Right forelimb (tissue), 1 donor: ENCODE results near the gene RHOH.

Source experiments
- DNase-seq: peaks from one replicate; pipeline ENCODE4 v3.0.0-alpha.2; 2018

Gene RHOH

GRCh38 chr4:40240040-40240653 lies 43.3 kb downstream of the RHOH start:
- DNase-seq = no peak

DNA sequence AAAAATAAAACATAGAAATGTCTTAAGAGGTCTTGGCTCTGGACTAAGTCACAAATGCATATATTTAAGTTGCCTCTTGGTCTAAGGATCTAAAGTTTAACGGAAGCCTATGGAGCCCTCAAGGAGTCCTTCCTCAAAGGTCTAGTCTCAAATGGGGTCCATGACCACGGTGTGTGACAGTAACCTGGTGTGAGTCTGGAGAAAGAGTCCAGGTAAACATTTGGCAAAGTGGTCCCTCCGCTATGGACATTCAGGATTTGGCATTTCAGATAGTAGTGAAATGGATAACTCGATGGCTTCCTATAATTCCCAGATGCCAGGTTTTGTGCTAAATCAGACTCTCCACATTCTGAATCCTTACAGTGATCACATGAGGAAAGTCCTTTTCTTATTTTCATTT lies 44.2 kb downstream of the RHOH start:
- no peak for DNase-seq

- DNase-seq = no peak
Observed at GRCh38 chr4:40241941-40242340, 45.1 kb downstream of the RHOH start.

DNA sequence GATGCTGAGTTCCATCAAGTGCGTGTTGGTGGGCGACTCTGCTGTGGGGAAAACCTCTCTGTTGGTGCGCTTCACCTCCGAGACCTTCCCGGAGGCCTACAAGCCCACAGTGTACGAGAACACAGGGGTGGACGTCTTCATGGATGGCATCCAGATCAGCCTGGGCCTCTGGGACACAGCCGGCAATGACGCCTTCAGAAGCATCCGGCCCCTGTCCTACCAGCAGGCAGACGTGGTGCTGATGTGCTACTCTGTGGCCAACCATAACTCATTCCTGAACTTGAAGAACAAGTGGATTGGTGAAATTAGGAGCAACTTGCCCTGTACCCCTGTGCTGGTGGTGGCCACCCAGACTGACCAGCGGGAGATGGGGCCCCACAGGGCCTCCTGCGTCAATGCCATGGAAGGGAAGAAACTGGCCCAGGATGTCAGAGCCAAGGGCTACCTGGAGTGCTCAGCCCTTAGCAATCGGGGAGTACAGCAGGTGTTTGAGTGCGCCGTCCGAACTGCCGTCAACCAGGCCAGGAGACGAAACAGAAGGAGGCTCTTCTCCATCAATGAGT lies 46.6 kb downstream of the RHOH start:
- DNase-seq = no peak

GRCh38 chr4:40244606-40245005 lies 47.8 kb downstream of the RHOH start:
- no peak for DNase-seq

GRCh38 chr4:40245550-40245949 lies 48.7 kb downstream of the RHOH start:
- no peak for DNase-seq

DNA sequence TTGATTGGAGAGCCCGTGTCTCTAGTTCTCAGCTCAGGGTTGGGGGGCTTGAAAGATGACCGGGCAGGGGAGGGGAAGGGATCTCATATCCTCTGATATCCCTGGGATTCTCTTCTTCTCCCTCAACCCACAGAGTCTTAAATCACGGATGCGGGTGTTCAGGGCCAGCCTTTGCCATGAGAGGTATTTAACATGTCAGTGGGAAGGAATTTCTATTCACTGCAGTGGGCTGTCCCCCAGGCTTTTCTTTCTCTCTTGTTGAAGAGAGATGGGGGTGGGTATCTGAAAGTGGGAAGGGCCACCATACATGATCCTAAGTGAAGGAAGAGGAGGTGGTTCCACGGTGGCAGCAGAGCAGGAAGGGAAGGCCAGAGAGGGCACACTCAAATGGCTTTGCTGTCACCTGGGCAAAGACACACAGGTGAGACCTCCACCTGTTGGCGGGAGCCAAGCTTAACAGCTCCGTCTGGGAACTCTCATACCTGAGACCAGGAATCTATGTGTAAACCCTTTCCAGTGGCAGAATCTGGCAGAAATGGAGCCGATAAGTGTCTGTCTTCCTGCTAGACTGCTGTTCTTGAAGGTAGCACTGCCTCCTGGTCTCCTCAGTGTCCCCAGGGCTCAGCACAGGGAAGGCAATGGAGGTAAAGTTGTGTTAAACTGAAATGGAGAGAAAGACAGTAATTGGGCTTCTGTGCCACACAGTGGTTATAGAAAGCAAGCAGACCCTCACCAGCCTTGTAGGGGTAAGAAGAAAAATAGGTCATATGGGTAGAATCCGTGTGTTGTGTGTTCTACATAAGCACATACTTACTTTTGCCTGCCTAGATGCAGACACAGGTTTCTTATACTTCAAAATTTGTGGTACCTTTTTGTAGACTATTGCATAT lies 49.4 kb downstream of the RHOH start:
- no peak for DNase-seq

- DNase-seq = no peak
Observed at GRCh38 chr4:40246938-40247337, 50.1 kb downstream of the RHOH start.

DNA sequence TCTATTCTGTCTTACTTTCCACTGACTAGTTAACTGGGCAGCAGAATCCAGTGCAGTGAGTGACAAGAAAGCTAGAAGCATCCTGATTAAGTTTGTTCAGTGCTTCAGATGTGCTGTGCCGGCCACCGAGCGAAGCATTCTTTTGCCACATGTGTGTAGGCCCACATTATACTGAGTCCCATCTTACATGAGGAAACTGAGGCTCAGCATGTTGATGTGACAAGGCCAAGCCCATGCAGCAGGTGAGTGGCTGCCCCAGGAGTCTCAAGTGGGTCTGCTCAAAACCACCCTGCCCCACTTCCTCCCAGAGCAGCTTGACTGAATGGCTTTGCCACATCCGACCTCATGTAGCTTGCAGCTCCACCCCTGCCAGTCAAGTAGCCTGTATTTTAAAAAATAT lies 50.5 kb downstream of the RHOH start:
- DNase-seq = no peak

- no peak for DNase-seq
Observed at GRCh38 chr4:40251366-40251765, 54.5 kb downstream of the RHOH start.

DNA sequence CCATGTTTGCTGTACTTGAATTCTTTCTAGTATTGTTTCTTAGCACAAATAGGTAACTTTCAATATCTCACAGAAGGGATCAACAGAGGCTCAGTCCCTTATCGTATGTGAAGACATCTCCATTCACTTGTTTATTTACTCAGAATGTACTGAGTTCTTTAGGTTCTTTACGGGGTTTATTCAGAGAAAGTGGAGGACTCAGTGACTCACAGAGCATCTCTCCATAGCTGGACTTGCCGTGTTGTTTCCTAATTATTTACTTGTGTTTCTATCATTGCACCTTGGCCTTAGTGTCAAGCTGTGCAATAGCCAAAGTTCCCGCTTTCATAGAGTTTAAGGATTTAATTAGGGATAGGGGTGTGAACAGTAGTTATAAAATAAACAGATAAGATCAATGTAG lies 57.1 kb downstream of the RHOH start:
- DNase-seq = no peak

GRCh38 chr4:40254608-40255392 lies 58.0 kb downstream of the RHOH start:
- no peak for DNase-seq

DNA sequence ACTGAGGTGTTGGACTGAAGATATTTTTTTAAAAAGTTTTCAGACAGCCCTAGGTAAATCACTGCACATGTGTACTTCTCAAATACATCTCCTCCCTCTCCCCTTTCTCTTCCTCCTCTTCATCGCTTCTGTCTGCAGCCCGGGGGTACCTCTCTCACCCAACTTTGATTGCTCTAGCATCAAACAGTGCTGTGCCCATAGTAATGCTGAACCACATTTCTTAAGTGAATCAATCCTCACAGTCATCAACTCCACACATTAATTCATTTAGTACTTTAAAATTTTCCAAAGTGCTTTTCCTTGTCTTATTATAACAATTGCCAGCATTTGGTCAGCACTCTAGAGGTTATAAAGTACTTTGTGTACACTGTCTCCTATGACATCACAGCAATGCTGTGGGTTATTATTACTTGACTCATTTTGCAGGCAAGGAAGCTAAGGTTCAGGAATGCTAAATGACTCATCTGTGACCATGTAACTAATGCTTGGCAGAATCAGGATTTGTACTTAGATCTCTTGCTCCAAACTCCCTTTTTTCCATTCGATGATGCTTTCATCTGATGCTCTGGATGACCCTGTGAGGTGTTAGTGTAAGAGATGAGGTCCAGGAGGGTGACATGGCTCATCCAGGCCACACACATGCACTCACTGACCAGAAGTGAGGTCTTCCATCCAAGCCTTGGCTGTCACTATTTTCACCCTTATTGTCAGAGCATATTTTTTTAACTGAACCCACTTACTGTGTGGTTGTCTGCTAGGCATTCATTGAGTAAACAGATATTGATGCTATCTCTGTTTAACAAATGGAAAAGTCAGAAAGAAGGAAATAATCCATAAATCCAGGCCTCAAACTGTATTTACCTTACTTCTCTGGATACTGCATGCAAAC lies 58.8 kb downstream of the RHOH start:
- no peak for DNase-seq

DNA sequence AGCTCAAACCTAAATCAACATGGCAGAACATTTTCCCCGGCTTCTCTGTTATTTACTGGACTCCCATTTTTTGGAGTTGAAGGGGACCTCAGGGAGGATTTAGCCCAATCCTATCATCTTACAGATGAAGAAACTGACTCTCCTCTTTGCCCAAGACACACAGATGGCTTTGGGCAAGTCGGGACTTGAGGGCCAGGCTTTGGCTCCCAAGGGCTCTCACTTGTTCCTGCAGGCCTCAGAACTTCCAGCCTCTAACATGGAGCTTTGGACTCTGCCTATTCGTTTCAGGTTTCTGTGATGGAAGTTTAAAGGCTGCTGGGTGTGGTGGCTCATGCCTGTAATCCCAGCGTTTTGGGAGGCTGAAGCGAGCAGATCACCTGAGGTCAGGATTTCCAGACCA lies 59.5 kb downstream of the RHOH start:
- DNase-seq = no peak

- DNase-seq = no peak
Observed at GRCh38 chr4:40256817-40257216, 60.0 kb downstream of the RHOH start.

GRCh38 chr4:40258627-40259026 lies 61.8 kb downstream of the RHOH start:
- DNase-seq = no peak

GRCh38 chr4:40261231-40262076 lies 64.6 kb downstream of the RHOH start:
- no peak for DNase-seq

GRCh38 chr4:40262077-40262528 lies 65.3 kb downstream of the RHOH start:
- no peak for DNase-seq

GRCh38 chr4:40262861-40263260 lies 66.0 kb downstream of the RHOH start:
- no peak for DNase-seq

- no peak for DNase-seq
Observed at GRCh38 chr4:40264497-40264896, 67.7 kb downstream of the RHOH start.
